Measurements from ENCODE around the gene NME8. TPM values are rescaled to one million over a fixed set of nuclear protein-coding genes. Genes with fewer than 3 reads are reported as not detected.

NME8 gene
- total and polyA plus RNA-seq, 9 donors: not detected

DNA sequence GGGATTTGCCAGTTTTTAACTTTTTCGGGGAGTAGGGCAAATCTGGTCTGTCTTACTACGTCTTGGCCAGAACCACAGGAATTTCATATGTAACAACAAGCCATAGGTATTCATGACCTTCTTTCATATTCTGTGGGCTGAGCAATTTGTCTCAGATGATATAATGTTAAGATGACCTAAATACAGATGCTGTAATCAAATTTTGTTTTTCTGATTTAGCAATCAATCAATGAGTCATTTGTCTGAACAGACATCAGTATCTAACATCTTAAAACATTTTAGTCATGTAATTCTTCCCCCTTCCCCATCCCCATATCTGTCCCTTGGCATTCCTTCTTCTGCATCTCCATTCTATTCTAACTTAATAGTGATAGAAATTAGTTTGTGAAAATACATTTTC is 24.8 kb upstream of the NME8 start:
- Histone ChIP-seq H3K27me3 (no peaks in the 10 kb centered on the region), H3K4me1 (ENCODE audit: insufficient read depth) (no peaks in the 10 kb centered on the region), H3K9me3 (no peaks in the 10 kb centered on the region), H3K36me3 (no peaks in the 10 kb centered on the region), H3K4me3 (no peak overlapping the region), H3K27ac (no peak overlapping the region)
- 56 to 76% (median 57%) methylated on average over 2 of the region's 2 CpGs for WGBS, 3 donors
- intact Hi-C loops (cut with DNase I): no loop called here
- no peak for TF ChIP-seq POLR2A (IDR thresholded peaks at IDR 0.05)
- TF ChIP-seq, protein P1, sequence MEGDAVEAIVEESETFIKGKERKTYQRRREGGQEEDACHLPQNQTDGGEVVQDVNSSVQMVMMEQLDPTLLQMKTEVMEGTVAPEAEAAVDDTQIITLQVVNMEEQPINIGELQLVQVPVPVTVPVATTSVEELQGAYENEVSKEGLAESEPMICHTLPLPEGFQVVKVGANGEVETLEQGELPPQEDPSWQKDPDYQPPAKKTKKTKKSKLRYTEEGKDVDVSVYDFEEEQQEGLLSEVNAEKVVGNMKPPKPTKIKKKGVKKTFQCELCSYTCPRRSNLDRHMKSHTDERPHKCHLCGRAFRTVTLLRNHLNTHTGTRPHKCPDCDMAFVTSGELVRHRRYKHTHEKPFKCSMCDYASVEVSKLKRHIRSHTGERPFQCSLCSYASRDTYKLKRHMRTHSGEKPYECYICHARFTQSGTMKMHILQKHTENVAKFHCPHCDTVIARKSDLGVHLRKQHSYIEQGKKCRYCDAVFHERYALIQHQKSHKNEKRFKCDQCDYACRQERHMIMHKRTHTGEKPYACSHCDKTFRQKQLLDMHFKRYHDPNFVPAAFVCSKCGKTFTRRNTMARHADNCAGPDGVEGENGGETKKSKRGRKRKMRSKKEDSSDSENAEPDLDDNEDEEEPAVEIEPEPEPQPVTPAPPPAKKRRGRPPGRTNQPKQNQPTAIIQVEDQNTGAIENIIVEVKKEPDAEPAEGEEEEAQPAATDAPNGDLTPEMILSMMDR (IDR thresholded peaks at IDR 0.05): no peak
- TF ChIP-seq EP300 (IDR thresholded peaks at IDR 0.05): no peak
- no peak for DNase-seq

DNA sequence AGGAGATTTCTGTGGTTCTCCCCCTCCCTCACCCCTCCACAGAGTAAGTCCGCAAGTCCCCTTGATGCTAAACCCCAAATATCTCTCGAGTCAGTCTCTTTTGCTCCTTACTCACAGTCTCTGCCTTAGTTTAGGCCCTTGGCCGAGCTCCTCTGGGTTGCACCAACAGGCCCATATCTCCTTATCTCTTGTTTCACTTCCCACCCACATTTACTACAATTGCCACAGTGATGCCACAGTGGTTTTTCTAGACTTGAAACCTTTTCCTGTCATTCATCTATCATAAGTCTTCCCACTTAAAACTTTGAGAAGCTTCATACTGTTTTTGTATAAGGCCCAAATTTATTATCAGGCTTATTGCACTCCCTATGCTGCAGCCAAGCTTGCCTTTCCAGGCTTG is 23.4 kb upstream of the NME8 start:
- WGBS, 3 donors: 61 to 71% (median 64%) methylated on average over 3 of the region's 3 CpGs
- H3K4me3 ChIP-seq: no peak overlapping the region
- H3K27me3 ChIP-seq: no peaks in the 10 kb centered on the region
- intact Hi-C loops (cut with DNase I): no loop called here
- no peaks in the 10 kb centered on the region for H3K9me3 ChIP-seq
- DNase-seq: no peak
- TF ChIP-seq EP300 (IDR thresholded peaks at IDR 0.05) (no peak), POLR2A (IDR thresholded peaks at IDR 0.05) (no peak)
- TF ChIP-seq, protein P1 (IDR thresholded peaks at IDR 0.05): no peak
- H3K27ac ChIP-seq: no peak overlapping the region
- no peaks in the 10 kb centered on the region for H3K36me3 ChIP-seq
- H3K4me1 ChIP-seq (ENCODE audit: insufficient read depth): no peaks in the 10 kb centered on the region

DNA sequence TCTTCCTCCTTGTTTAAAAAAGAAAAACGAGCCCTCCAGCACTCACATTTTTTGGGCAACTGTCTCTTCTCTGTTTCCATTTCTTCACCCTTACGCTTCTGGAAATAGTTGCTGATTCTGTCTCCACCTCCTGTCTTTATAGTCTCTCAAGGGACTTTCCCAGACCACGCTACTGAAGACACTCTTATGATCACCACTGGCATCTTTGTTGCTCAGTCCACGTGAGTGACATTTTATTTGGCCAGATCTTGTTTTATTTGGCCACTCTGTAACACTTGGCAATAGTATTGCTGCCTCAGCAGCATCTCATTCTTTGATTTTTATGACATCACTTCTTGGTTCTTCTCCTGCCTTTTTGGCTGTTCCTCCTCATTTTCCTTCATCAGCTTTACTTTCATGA is 21.6 kb upstream of the NME8 start:
- 40 to 56% (median 49%) methylated on average over 4 of the region's 4 CpGs for WGBS, 3 donors
- intact Hi-C loops (cut with DNase I): no loop called here
- DNase-seq: no peak

DNA sequence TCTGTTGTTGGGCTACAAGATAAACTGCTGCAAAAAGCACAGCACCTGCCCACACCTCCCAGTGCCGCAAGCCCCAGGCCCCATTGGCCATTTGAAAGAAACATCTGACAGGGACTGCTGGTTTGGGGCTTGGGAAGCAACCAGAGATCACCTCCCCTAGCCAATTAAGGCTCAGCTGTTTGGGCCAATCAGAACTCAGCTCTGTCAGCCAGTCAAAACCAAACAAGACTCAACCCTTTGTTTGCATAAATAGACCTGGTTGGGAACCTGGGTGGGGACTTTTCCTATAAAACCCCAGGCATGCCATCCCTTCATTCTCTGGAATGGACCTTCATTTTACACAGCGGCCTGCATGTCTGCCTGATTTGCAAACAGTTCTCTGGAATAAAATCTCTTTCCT is 17.2 kb upstream of the NME8 start:
- intact Hi-C loops (cut with DNase I): loop anchor here in 2 of 4 donors (5.0 to 10.0 kb wide), 2 partner anchors 619 to 626 kb away; no protein-coding TSS in a partner anchor
- Histone ChIP-seq H3K4me1 (ENCODE audit: insufficient read depth) (no peaks in the 10 kb centered on the region), H3K27ac (no peak overlapping the region), H3K36me3 (no peaks in the 10 kb centered on the region), H3K4me3 (no peak overlapping the region), H3K9me3 (no peaks in the 10 kb centered on the region), H3K27me3 (no peaks in the 10 kb centered on the region)
- 97 to 100% (median 98%) methylated on average over 2 of the region's 2 CpGs for WGBS, 3 donors
- DNase-seq: no peak
- no peak for TF ChIP-seq POLR2A (IDR thresholded peaks at IDR 0.05)
- TF ChIP-seq, protein P1 (IDR thresholded peaks at IDR 0.05): no peak
- no peak for TF ChIP-seq EP300 (IDR thresholded peaks at IDR 0.05)

More for the DNA sequence above, 21.6 kb upstream of the NME8 start:
- TF ChIP-seq, protein P1 (IDR thresholded peaks at IDR 0.05): no peak
- TF ChIP-seq EP300 (IDR thresholded peaks at IDR 0.05) (no peak), POLR2A (IDR thresholded peaks at IDR 0.05) (no peak)
- Histone ChIP-seq H3K9me3 (no peaks in the 10 kb centered on the region), H3K4me3 (no peak overlapping the region), H3K27ac (no peak overlapping the region), H3K4me1 (ENCODE audit: insufficient read depth) (no peaks in the 10 kb centered on the region), H3K36me3 (no peaks in the 10 kb centered on the region), H3K27me3 (no peaks in the 10 kb centered on the region)

Data from ovary (tissue), 9 donors.